GM19372 (cell line): ENCODE results near the gene HIGD1A.

Experiments
- ATAC-seq: cut with Tn5 transposase; IDR thresholded peaks from one replicate; pipeline ENCODE4 v1.9.1; 2021; ENCODE audit warnings: mild to moderate bottlenecking, low read depth, moderate library complexity; ENCODE audit not compliant: unreplicated experiment

HIGD1A gene

DNA sequence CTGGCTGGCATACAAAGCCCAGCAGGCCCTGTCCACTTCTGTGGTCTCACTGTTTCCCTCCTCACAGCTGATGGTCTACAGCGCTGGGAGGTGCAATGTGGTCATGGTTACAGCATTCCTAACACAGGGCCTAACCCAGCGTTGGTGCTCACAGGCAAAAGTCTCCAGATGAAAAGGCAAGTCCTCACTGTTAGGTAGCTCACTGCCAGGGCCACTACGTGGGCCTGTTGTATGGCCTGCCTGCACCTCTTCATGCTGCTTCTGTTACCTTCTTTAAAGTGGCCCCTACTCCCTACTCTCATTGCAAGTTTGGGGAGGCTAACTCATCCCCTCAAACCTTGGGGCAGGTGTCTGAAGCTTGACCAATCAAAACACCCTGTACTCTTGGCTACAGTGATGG, 62.5 kb downstream of the HIGD1A start:
- ATAC-seq: no peak

DNA sequence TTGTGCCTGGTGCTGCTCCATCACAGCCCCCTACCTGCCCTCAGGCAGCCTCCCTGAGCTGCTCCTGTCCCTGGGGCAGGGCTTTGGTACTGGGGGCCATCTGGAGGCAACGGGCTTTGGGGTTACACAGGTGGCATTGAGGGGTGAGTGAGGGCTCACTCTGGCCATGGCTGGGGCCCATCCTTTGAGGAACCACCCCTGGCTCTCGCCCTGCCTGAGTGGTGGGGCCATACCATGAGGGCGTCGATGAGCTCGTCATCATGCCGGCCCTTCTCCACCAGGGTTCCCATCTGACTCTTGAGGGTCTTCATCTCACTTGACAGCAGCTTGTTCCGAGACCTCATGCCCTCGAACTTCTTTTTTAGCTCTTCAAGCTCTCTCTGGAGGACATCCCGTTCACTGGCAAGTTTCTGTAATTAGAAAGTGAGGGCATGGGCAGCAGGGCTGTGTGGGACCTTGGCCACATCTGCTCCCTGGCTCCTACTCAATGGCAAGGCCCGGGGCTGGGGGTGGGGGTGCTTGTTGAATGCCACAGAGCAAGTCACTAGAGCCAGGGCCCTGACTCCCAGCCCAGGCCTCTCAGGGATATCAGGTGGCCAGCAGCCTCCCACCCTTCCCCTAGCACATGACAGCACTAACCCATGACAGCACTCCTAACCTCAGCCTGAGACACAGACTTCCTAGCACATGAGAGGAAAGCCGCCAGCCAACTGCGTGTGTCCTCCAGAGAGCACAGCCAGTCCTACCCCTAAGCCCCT, 64.7 kb downstream of the HIGD1A start:
- no peak for ATAC-seq

DNA sequence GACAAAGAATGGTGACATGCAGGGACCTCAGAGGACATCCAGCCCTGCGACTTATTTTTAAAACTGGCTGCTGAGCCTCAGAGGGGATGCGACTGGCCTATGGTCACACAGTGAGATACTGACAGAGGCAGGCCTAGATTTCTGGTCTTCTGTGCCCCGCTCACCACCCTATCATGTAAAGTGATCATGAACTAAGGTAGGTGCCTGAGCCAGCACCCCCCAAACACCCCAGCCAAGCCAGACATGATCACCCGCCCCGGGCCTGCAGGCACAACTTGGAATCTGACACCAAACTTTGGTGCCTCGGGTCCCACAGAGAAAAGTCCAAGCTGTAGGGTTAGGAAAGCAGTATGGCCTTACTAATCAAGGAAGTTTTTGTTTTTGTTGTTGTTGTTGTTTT, 67.8 kb downstream of the HIGD1A start:
- no peak for ATAC-seq

DNA sequence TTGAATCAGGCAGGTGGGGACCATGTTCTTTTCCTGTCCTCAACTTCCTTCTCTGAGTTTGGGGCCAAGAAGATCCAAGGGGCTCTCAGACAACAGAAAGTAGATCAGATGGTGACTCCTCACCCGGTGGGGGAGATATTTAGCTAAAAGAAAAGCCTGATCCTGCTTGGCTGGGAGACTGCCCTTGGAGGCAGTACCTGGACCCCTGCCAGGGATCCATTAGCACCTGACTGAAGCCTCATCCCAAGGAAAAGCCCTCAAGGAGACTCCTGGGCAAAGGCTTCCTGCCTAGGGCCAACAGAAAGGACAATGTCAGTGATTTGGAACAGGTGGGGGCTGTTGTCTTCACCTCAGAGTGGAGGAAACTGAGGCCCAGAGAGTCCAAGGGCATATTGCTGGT, 68.2 kb downstream of the HIGD1A start:
- ATAC-seq: no peak

DNA sequence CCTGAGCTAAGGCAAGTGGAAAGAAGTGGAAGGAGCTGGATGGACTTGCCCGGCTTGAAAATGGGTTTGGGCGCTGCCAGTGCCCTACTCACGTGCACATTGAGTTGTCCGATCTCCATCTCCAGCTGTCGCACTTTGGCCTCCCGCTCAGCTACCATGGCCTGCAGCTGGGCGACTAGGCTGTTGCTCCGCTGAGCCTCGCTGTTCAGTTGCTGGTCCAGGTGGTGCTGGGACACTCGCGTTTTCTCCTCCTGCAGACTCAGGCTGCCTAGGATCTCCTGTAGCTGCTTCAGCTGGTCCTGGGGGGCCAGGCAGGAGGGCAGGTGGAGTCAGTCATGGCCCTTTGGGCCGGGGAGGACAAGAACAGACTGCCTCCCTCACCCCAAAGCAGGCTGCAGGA, 68.7 kb downstream of the HIGD1A start:
- no peak for ATAC-seq

DNA sequence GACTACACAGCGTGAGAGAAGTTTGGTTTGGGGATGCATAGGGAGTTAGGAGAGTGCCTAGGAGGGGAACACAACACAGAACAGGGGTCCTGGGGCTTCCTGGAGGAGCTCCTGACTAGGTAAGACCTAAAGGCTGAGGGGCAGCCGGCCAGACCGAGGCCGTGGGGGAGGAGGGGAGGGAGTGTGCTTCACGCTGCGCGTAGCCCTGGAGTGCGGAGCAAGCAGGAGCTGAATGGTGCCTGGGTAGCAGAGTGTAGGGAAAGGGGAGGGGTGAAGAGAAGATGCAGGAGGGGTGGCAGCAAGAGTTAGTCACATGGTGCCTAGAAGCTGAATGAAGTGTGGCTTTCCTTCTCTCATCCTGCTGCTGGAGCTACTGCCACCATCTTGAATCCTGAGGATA, 69.3 kb downstream of the HIGD1A start:
- ATAC-seq: no peak

DNA sequence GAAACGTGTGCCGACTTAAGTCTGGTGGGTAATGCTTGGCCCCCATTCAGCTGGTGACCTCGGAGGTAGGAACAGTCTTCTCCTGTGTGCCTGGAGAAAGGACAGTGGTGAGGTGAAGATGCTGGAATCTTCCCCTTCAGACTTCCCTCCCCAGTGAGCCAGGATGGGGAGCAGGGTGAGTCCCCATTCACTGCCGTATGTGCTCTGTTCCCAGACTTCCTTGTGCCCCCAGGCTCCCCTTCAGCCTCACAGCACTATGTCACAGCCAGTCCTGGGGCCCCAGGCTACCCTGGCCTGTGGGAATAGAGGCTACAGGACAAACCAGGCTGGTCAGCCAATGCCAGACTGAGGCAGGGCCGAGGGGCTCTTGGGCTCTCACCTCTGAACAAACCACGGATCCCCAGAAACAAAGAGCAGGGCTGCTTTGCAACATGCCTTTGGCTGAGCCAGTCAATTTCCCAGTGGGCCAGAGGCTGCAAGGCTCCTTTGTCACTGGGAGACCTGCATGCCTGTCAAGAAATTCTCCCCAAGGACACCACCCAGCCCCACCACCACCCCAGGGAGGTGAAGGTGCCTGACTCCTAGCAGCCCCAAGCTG, 69.9 kb downstream of the HIGD1A start:
- no peak for ATAC-seq

DNA sequence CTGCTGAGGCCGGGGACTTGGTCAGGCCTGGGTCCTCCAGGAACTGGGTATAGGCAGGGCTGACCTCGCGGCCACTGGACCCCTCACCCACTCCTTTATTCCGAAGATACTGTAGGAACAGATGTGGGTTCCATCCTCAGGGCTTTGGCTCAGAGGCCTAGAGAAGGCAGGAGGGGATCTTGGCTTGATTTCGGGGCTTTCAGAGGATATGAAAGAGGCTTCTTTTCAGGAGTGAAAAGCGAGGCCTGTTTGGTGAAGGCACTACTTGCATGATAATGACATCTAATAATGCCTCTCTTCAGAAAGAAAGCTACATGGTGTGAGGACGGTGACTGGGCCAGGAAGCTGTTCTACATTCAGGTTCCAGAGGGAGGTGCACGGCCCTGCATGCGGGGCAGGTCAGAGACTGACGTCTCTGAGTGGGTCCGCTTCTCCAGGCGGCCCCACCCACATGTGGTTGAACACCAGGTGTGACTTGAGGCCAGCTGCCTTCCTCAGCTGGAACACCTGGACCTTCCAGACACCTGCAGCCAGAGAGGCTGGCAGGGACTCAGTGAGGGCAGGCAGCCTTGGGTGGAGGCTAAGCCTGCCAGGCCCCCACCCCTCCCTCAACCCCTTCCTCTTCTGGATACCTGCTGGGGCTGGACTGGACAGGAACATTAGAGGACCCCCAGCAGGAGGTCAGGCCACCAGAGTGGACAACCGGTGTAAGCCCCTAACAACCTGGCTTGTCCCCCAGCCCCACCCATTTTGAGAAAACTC, 70.6 kb downstream of the HIGD1A start:
- ATAC-seq: no peak
